HUES6 (cell line): ENCODE data around the gene TTLL11.

ENCODE experiments used
- H3K27ac ChIP-seq: 2 replicates; pipeline ENCODE4 v1.7.0; 2013; ENCODE audit warnings: low read depth, mild to moderate bottlenecking, low read length, inconsistent platforms
- H3K27me3 ChIP-seq: 2 replicates; pipeline ENCODE4 v1.6.1; 2013; ENCODE audit warnings: low read length; ENCODE audit not compliant: control insufficient read depth, insufficient read depth
- H3K36me3 ChIP-seq: 2 replicates; pipeline ENCODE4 v1.6.1; 2013; ENCODE audit warnings: low read length; ENCODE audit not compliant: control insufficient read depth, insufficient read depth
- H3K4me1 ChIP-seq: 2 replicates; pipeline ENCODE4 v1.6.1; 2013; ENCODE audit warnings: low read length; ENCODE audit not compliant: control insufficient read depth, insufficient read depth
- H3K4me3 ChIP-seq: 2 replicates; pipeline ENCODE4 v1.5.1; 2013; ENCODE audit warnings: low read depth, low read length
- H3K9ac ChIP-seq: one replicate; pipeline ENCODE4 v1.6.1; 2013; ENCODE audit warnings: mild to moderate bottlenecking, low read length
- H3K9me3 ChIP-seq: 2 replicates; pipeline ENCODE4 v1.6.1; 2013; ENCODE audit warnings: low read depth, low read length; ENCODE audit not compliant: control insufficient read depth, insufficient read depth

TTLL11 gene

GRCh38 chr9:121997791-121998190 is 95.3 kb downstream of the TTLL11 start:
- Histone ChIP-seq H3K9me3 (no peaks in the 10 kb centered on the region), H3K4me3 (no peak overlapping the region), H3K27me3 (no peaks in the 10 kb centered on the region), H3K36me3 (no peaks in the 10 kb centered on the region), H3K9ac (no peak overlapping the region), H3K4me1 (peaks cover 15% of the 10 kb centered on the region), H3K27ac (no peak overlapping the region)

DNA sequence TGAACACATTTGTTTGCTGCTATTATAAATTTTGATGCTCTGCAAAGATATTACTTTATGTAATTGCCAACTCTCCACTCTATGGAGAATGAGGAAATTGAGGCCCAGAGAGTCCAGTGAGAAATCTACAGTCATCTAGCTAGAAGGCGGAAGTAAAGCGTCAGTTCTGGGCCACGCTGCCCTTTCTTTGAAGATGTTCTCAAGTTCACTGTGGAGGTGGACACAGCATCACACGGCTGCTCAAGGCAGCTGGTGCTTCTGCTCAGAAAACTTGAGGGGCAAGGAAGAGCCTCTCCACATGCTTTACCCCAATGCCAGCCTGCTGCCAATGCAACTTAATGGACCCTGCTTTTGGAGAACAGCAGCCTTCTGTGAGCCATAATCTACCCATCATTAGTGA is 96.3 kb downstream of the TTLL11 start:
- H3K9me3 ChIP-seq: no peaks in the 10 kb centered on the region
- H3K27ac ChIP-seq: no peak overlapping the region
- 0 out of 2 replicates have a peak, but pooled peaks cover 2% of the 10 kb centered on the region for H3K27me3 ChIP-seq
- peaks cover 8% of the 10 kb centered on the region for H3K4me1 ChIP-seq
- H3K9ac ChIP-seq: no peak overlapping the region
- no peaks in the 10 kb centered on the region for H3K36me3 ChIP-seq
- H3K4me3 ChIP-seq: no peak overlapping the region

GRCh38 chr9:121995997-121996396 is 97.1 kb downstream of the TTLL11 start:
- Histone ChIP-seq H3K9me3 (no peaks in the 10 kb centered on the region), H3K9ac (no peak overlapping the region), H3K27me3 (0 out of 2 replicates have a peak, but pooled peaks cover 4% of the 10 kb centered on the region), H3K27ac (no peak overlapping the region), H3K4me3 (no peak overlapping the region), H3K4me1 (peaks cover 3% of the 10 kb centered on the region; the same call in 1 of the 2 replicates), H3K36me3 (no peaks in the 10 kb centered on the region)

DNA sequence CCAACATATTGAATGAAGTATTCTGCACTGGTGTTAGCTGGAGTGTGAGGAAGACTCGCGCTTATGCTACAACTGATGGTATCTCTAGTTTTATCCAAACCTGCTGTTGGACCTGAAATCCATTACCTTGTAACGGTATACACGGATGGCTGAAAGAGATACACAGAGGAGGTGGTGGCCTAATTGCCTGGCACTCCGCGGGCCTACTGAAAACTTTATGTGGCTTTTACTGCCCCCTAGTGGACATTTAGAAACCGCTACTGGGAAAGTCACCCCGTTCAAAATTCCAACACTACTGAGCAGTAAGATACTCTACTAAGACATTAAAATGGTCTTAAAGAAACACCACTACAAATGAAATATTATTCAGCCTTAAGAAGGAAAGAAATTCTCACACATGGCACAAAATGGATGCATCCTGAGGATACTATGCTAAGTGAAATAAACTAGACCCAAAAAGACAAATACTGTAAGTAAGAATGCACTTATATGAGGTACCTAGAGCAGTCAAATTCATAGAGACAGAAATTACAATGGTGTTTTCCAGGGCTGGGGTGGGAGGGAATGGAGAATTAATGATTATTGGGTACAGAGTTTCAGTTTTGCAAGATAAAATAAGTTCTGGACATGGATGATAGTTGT is 100.4 kb downstream of the TTLL11 start:
- Histone ChIP-seq H3K27ac (no peak overlapping the region), H3K9me3 (no peaks in the 10 kb centered on the region), H3K4me3 (no peak overlapping the region), H3K9ac (no peak overlapping the region), H3K27me3 (0 out of 2 replicates have a peak, but pooled peaks cover 4% of the 10 kb centered on the region), H3K4me1 (peaks cover 3% of the 10 kb centered on the region; the same call in 1 of the 2 replicates), H3K36me3 (no peaks in the 10 kb centered on the region)

- no peak overlapping the region for H3K27ac ChIP-seq
- no peaks in the 10 kb centered on the region for H3K4me1 ChIP-seq
- H3K9ac ChIP-seq: no peak overlapping the region
- 0 out of 2 replicates have a peak, but pooled peaks cover 4% of the 10 kb centered on the region for H3K27me3 ChIP-seq
- H3K36me3 ChIP-seq: no peaks in the 10 kb centered on the region
- H3K4me3 ChIP-seq: no peak overlapping the region
- H3K9me3 ChIP-seq: no peaks in the 10 kb centered on the region
Observed at GRCh38 chr9:121991307-121991661, 101.8 kb downstream of the TTLL11 start.

GRCh38 chr9:121990600-121991306 is 102.4 kb downstream of the TTLL11 start:
- no peak overlapping the region for H3K4me3 ChIP-seq
- no peak overlapping the region for H3K9ac ChIP-seq
- 0 out of 2 replicates have a peak, but pooled peaks cover 4% of the 10 kb centered on the region for H3K27me3 ChIP-seq
- no peaks in the 10 kb centered on the region for H3K4me1 ChIP-seq
- H3K36me3 ChIP-seq: no peaks in the 10 kb centered on the region
- H3K9me3 ChIP-seq: no peaks in the 10 kb centered on the region
- H3K27ac ChIP-seq: no peak overlapping the region

- no peak overlapping the region for H3K9ac ChIP-seq
- H3K4me3 ChIP-seq: no peak overlapping the region
- no peak overlapping the region for H3K27ac ChIP-seq
- H3K27me3 ChIP-seq: 0 out of 2 replicates have a peak, but pooled peaks cover 4% of the 10 kb centered on the region
- H3K36me3 ChIP-seq: no peaks in the 10 kb centered on the region
- H3K4me1 ChIP-seq: no peaks in the 10 kb centered on the region
- no peaks in the 10 kb centered on the region for H3K9me3 ChIP-seq
Observed at GRCh38 chr9:121989010-121989409, 104.1 kb downstream of the TTLL11 start.

DNA sequence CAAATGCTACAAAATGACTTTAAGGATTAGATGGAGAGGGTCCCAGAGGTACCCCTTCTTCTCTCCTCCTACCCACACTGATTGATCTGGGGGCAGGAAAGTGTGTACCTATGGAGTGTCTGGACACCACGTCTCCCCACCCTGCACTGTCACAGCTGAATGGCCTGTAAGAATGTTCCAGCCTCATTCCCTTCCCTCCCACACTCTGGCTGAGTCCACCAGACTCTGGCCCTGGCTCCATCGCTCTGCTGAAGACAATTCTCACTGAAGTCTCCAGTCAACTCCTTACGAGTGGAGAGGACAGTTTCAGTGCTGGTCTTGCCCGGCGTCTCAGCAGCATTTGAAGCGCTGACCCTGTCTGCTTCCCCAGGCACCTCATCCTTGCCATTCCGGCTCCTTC is 105.8 kb downstream of the TTLL11 start:
- Histone ChIP-seq H3K36me3 (no peaks in the 10 kb centered on the region), H3K27me3 (0 out of 2 replicates have a peak, but pooled peaks cover 4% of the 10 kb centered on the region), H3K9ac (no peak overlapping the region), H3K9me3 (no peaks in the 10 kb centered on the region), H3K4me1 (no peaks in the 10 kb centered on the region), H3K27ac (no peak overlapping the region), H3K4me3 (no peak overlapping the region)

DNA sequence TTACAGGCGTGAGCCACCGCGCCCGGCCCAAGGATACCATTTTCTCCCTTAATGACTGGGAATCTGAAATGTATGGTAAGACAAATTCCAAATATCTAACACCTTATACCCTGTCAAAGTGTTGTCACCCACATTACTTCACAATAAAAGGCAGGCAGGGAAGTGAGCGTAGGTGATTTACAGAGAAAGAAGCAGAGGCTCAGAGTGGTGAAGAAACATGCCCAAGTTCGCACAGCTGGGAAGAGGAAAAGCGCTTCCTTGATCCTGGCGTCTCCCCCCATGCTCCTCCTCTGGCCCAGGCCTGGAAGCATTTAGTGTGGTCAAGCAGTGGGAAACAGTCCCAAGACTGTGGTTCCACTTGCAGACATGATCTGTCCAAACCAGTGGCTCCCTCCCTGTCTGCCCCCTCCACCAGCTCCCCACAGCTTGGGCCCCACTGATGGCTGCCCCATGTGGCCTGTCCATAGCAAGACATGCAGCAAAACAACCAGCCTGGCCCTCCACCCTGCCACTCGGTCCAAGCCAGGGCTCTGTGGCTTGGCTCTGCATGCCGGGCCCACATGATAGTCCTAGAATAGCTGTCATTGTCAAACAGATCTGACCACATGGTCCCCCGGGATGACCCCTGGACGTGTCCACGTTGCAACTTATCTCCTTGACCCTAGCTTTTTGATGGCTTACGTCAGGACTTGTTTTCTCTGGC is 107.2 kb downstream of the TTLL11 start:
- no peaks in the 10 kb centered on the region for H3K4me1 ChIP-seq
- H3K9me3 ChIP-seq: no peaks in the 10 kb centered on the region
- H3K27ac ChIP-seq: no peak overlapping the region
- no peak overlapping the region for H3K4me3 ChIP-seq
- no peak overlapping the region for H3K9ac ChIP-seq
- H3K36me3 ChIP-seq: no peaks in the 10 kb centered on the region
- H3K27me3 ChIP-seq: no peaks in the 10 kb centered on the region

DNA sequence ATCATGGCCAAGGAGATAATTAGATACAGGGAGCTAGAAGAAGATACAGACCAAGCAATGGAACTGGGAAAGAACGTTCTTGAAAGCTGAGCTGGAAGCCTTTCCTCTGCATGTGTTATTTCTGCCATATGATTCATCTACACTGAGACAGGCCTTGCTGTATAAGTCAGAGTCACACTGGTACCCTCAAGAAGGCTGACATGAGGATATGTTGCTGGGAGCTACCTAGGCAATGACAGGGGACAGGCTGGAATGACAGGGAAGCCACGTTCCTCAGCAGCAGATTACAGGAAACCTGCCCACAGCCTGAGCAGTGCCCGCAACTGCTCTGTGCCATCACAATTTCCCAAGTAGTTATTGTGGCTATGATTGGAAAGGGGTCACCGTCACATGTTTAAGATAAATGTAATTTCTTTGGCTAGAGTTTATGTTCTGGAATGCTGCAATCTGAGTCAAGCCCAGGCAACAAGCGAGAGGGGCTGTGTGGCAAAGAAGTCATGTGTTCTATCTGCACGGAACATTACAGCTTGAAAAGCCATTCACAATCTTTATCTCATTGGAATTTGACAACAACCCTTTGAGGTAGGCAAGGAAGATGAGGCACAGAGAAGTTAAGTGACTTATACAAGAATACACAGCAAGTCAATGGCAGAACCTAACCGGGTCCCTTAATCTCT is 108.2 kb downstream of the TTLL11 start:
- H3K4me1 ChIP-seq: no peaks in the 10 kb centered on the region
- H3K36me3 ChIP-seq: no peaks in the 10 kb centered on the region
- no peak overlapping the region for H3K27ac ChIP-seq
- no peak overlapping the region for H3K4me3 ChIP-seq
- no peak overlapping the region for H3K9ac ChIP-seq
- H3K27me3 ChIP-seq: no peaks in the 10 kb centered on the region
- no peaks in the 10 kb centered on the region for H3K9me3 ChIP-seq
